GM12891 (cell line): Measurements from ENCODE around the gene ATP1B2.

Source experiments
- PAX5 ChIP-seq: IDR thresholded peaks from 2 replicates; pipeline ENCODE4 v1.6.1; 2011; ENCODE audit warnings: low read length, moderate library complexity, mild to moderate bottlenecking; ENCODE audit not compliant: insufficient read depth, severe bottlenecking
- POLR2A ChIP-seq: IDR thresholded peaks from 2 replicates; pipeline ENCODE4 v1.6.1; 2011; ENCODE audit warnings: low read depth, low read length, control low read depth
- POLR2AphosphoS5 ChIP-seq: IDR thresholded peaks from 2 replicates; pipeline ENCODE4 v1.6.1; 2011; ENCODE audit warnings: low read depth, low read length, control low read depth
- POU2F2 ChIP-seq: IDR thresholded peaks from 2 replicates; pipeline ENCODE4 v1.6.1; 2011; ENCODE audit warnings: low read depth, mild to moderate bottlenecking, control low read depth, low read length, moderate library complexity
- SPI1 ChIP-seq: IDR thresholded peaks from 2 replicates; pipeline ENCODE4 v1.6.1; 2011; ENCODE audit warnings: low read depth, low read length, control low read depth
- TAF1 ChIP-seq: IDR thresholded peaks from 2 replicates; pipeline ENCODE4 v1.6.1; 2011; ENCODE audit warnings: low read depth, low read length, control low read depth

DNA sequence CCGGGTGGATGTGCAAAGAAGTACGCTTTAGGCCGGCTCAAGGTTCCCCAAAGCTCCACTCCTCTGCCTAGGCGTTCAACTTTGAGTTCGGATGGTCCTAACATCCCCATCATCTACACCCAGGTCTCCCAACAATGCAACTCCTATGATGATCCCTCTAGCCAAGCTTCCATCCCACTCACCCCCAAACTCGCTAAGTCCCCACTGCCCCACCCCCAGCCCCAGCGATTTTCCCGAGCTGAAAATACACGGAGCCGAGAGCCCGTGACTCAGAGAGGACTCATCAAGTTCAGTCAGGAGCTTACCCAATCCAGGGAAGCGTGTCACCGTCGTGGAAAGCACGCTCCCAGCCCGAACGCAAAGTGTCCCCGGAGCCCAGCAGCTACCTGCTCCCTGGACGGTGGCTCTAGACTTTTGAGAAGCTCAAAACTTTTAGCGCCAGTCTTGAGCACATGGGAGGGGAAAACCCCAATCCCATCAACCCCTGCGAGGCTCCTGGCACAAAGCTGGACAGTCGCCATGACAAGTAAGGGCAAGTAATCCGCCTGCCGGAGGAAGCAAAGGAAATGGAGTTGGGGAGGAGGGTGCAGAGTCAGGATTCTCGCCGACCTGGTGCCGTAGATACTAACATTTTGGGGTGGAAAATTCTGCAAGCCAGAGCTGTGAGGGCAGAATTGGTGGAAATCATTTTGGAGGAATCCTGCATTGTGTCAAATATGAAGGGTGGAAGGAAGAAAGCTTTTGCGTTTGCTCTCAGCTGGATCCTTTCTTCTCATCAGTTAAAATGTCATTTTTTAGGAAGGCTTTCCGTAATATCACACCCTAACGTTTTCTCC lies 36.6 kb downstream of the ATP1B2 start, which contains the start of gene TP53:
- TF ChIP-seq TAF1 (peak; percentile 93), POLR2AphosphoS5 (peak; percentile 99), SPI1 (no peak), POLR2A (peak; percentile 99), POU2F2 (peak; percentile 92), PAX5 (no peak)
